Epithelial cell of proximal tubule (primary cell): Measurements from ENCODE around the gene DHPS. TPM values are rescaled to one million over a fixed set of nuclear protein-coding genes. Genes with fewer than 3 reads are reported as not detected.

Experiments used
- DNase-seq: peaks from one replicate; pipeline ENCODE4 v3.0.0-alpha.2; 2011; ENCODE audit warnings: low read depth
- H3K4me3 ChIP-seq: 2 replicates; pipeline ENCODE4 v1.5.1; 2011; ENCODE audit warnings: low read depth, mild to moderate bottlenecking, low read length
- CTCF ChIP-seq: conservative IDR thresholded peaks from 2 replicates; pipeline ENCODE4 v1.5.1; 2012; ENCODE audit warnings: low read depth, mild to moderate bottlenecking, low read length
- total RNA-seq: library from RNA; depleted of rRNA; stranded (reverse); fragments of >200 nt; gene quantifications from 2 replicates; pipeline ENCODE4 v1.2.3, GENCODE V29; 2015

The DHPS gene
- total RNA-seq, 1 donor from 2014 or later = 134 TPM

GRCh38 chr19:12723381-12723640 is 41.6 kb upstream of the DHPS start:
- no peak for TF ChIP-seq CTCF
- H3K4me3 ChIP-seq = peak overlapping the region; percentile 87
- no peak for DNase-seq

GRCh38 chr19:12722566-12723380 is 41.1 kb upstream of the DHPS start:
- TF ChIP-seq CTCF = no peak
- peak overlapping the region; percentile 87 for H3K4me3 ChIP-seq

GRCh38 chr19:12721656-12722565 is 40.2 kb upstream of the DHPS start:
- DNase-seq = no peak
- H3K4me3 ChIP-seq = peak overlapping the region; percentile 87
- TF ChIP-seq CTCF = no peak

More at GRCh38 chr19:12722566-12723380, 41.1 kb upstream of the DHPS start:
- peak; percentile 93 for DNase-seq

GRCh38 chr19:12720851-12721655 is 39.4 kb upstream of the DHPS start:
- H3K4me3 ChIP-seq = peak overlapping the region; percentile 87
- DNase-seq = no peak
- no peak for TF ChIP-seq CTCF

GRCh38 chr19:12720296-12720695 is 38.6 kb upstream of the DHPS start:
- TF ChIP-seq CTCF = no peak
- H3K4me3 ChIP-seq = peak overlapping the region; percentile 87
- no peak for DNase-seq

GRCh38 chr19:12715929-12716328 is 34.2 kb upstream of the DHPS start:
- H3K4me3 ChIP-seq = no peak overlapping the region
- no peak for TF ChIP-seq CTCF
- no peak for DNase-seq
